MCF 10A (cell line): Measurements from ENCODE around the gene PEAK1. TPM values are rescaled to one million over a fixed set of nuclear protein-coding genes. Genes with fewer than 3 reads are reported as not detected.

Experiments
- BruUV-seq: library from RNA; stranded (reverse); fragments of 400-500 nt; replicated peaks from 2 replicates; lab custom pipeline; 2021; lab: Mats Ljungman, UMichigan
- CTCF ChIA-PET: fragments of 300-600 bp; sonication (Branson Sonifier 250); formaldehyde crosslinking; extraction: SDS; loops from one replicate; lab custom pipeline; 2021; ENCODE audit warnings: antibody characterized with exemption, inconsistent platforms; lab: Yijun Ruan, JAX
- POLR2A ChIA-PET: fragments of 300-600, 350-650 bp; sonication (Branson Sonifier 250); formaldehyde crosslinking; extraction: SDS; loops from one replicate; lab custom pipeline; 2020; ENCODE audit warnings: antibody characterized with exemption, inconsistent platforms; lab: Yijun Ruan, JAX
- DNase-seq: peaks from one replicate; pipeline ENCODE4 v3.0.0-alpha.2; 2018; ENCODE audit not compliant: unreplicated experiment
- H3K27ac Mint-ChIP-seq: one replicate; pipeline ENCODE4 v1.8.0; 2022; ENCODE audit warnings: mild to moderate bottlenecking, low read depth, mixed read lengths; ENCODE audit not compliant: unreplicated experiment
- H3K27me3 Mint-ChIP-seq: one replicate; pipeline ENCODE4 v1.8.0; 2022; ENCODE audit warnings: mixed read lengths; ENCODE audit not compliant: insufficient read depth, unreplicated experiment
- H3K36me3 Mint-ChIP-seq: one replicate; pipeline ENCODE4 v1.8.0; 2022; ENCODE audit warnings: mild to moderate bottlenecking, moderate library complexity, mixed read lengths; ENCODE audit not compliant: insufficient read depth, unreplicated experiment
- H3K4me1 Mint-ChIP-seq: one replicate; pipeline ENCODE4 v1.8.0; 2022; ENCODE audit warnings: mixed read lengths; ENCODE audit not compliant: insufficient read depth, unreplicated experiment
- H3K4me3 Mint-ChIP-seq: one replicate; pipeline ENCODE4 v1.8.0; 2022; ENCODE audit warnings: mild to moderate bottlenecking, moderate library complexity, mixed read lengths; ENCODE audit not compliant: unreplicated experiment
- H3K9me3 Mint-ChIP-seq: one replicate; pipeline ENCODE4 v1.8.0; 2022; ENCODE audit warnings: mixed read lengths; ENCODE audit not compliant: unreplicated experiment
- intact Hi-C: fragments of 100-400 bp; cut with micrococcal nuclease; formaldehyde crosslinking; loops from 2 replicates; pipeline ENCODE4 v1.14.1; 2022
- total RNA-seq: library from RNA; stranded (reverse); gene quantifications from 2 replicates; pipeline ENCODE4 v1.2.3, GENCODE V29; 2022
- TF ChIP-seq, protein P1 (sequence below): fragments of 200-600 bp; IDR thresholded peaks from one replicate; pipeline ENCODE4 v1.8.0; 2022; ENCODE audit warnings: antibody characterized with exemption, mild to moderate bottlenecking; ENCODE audit not compliant: unreplicated experiment

Gene PEAK1
- total RNA-seq, 1 experiment from 2014 or later = 20.0 TPM

DNA sequence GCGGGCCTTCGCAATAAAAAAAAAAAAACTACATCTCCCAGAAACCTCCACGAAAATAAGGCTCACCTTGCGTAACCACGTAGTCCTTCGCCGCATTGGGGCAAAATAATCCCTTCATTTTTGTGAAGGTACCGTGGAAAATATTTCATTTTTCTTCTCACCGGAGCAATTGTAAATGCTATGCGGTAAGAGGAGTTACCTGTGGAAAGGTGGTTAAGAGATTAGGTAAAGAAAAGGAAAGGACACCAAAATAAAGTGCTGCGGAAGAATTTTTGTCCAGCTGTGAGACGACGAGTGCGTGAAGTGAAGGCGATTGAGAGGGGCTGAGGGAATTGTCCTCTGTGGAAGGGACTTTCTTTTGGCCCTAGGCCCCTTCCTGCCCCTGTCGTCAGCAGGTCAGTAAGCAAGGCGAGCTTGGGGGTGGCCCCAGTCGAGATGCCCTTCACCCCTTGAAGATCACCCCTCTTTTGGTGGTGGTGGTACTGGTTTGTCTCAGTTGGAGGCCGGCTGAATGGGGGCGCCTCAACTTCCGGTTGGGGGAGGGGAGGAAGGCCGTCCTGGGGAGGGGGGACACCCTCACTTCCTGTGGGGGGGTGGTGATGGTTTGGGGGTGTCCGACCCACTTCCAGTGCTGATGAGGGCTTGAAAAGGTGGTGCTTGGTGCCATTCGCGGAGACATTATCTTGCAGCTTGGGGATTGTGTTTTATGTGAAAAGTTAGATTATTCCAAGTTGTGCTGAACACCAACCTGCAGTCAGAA is 886 bp upstream of the PEAK1 start, which contains the start of gene HMG20A:
Gene HMG20A (plus strand): TSS at position 279 of the 760 bp plus-strand sequence. CDS start 37,520 bp downstream, outside the sequence.
- intact Hi-C loops = loop anchor here (2.0 to 10.0 kb wide), 3 partner anchors 76 to 236 kb away; no protein-coding TSS in a partner anchor
- DNase-seq = peak; percentile 83
- POLR2A ChIA-PET = interaction anchor here (0.6 to 1.9 kb wide), 15 partner anchors 8 to 490 kb away, joined by 3 to 9 read pairs (median 3); partner anchors contain the start of gene RCN2
- CTCF ChIA-PET = interaction anchor here (1.1 to 1.6 kb wide), 3 partner anchors 77 to 301 kb away, joined by 3 to 5 read pairs (median 5); no protein-coding TSS in a partner anchor
- Mint-ChIP-seq H3K4me1 (peaks cover 45% of the 10 kb centered on the region), H3K27me3 (no peaks in the 10 kb centered on the region), H3K9me3 (no peaks in the 10 kb centered on the region), H3K36me3 (peaks cover 12% of the 10 kb centered on the region), H3K27ac (peak within 1 kb of the TSS; percentile 98), H3K4me3 (peak within 1 kb of the TSS; percentile 89)
- TF ChIP-seq, protein P1, sequence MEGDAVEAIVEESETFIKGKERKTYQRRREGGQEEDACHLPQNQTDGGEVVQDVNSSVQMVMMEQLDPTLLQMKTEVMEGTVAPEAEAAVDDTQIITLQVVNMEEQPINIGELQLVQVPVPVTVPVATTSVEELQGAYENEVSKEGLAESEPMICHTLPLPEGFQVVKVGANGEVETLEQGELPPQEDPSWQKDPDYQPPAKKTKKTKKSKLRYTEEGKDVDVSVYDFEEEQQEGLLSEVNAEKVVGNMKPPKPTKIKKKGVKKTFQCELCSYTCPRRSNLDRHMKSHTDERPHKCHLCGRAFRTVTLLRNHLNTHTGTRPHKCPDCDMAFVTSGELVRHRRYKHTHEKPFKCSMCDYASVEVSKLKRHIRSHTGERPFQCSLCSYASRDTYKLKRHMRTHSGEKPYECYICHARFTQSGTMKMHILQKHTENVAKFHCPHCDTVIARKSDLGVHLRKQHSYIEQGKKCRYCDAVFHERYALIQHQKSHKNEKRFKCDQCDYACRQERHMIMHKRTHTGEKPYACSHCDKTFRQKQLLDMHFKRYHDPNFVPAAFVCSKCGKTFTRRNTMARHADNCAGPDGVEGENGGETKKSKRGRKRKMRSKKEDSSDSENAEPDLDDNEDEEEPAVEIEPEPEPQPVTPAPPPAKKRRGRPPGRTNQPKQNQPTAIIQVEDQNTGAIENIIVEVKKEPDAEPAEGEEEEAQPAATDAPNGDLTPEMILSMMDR = no peak
- BruUV-seq = no TSS peak

DNA sequence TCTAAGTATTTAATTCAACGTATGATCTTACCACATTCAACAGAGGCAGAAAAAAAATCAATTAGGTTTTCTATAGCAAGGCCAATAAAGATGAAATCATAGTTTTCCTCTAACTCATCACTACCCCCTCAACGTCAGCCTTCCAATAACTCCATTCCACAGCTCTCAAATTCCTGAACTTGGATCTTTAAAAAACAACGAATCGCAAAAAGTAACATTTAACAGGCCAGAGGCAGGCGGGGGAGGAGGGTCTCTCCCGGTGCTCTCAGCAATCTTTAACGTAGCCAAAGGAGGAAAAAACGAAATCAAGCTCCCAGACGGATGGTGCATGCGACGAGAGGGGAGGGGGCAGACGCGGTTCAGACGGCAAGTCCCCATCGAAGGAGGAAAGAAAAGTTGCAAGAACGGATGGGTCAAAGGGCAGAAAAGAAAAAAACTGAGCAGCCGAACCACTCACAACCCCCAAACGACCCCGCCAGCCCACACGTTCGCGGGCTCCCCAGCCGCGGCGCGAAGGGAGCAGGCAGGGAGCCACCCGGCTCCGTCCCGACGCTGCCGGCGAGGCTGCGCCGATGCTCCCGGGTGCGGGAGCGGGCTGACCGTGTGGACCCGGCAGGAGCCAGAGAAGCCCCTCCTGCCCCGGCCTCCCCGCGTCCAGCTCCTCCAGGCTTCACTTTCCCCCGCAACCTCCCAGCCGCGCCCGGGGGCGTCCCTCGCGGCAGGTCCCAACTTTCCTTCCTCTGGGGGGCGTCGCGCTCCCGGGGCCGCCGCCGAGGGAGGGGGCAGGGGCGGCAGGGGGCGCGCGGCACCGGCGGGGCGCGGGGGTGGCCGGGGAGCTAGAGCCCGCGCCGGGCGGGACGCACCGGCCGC is 703 bp downstream of the PEAK1 start:
- Mint-ChIP-seq H3K27me3 (no peaks in the 10 kb centered on the region), H3K4me1 (peaks cover 34% of the 10 kb centered on the region), H3K27ac (peak overlapping the region; percentile 98), H3K36me3 (peaks cover 5% of the 10 kb centered on the region), H3K9me3 (no peaks in the 10 kb centered on the region), H3K4me3 (peak overlapping the region; percentile 89)
- POLR2A ChIA-PET = interaction anchor here (0.7 to 1.9 kb wide), 12 partner anchors 8 to 488 kb away, joined by 3 to 7 read pairs (median 4); no protein-coding TSS in a partner anchor
- BruUV-seq = no TSS peak
- TF ChIP-seq, protein P1 = no peak
- intact Hi-C loops = no loop called here
- CTCF ChIA-PET = interaction anchor here (0.6 to 1.2 kb wide), 3 partner anchors 19 to 448 kb away, joined by 3 to 6 read pairs (median 3); no protein-coding TSS in a partner anchor
- DNase-seq = peak; percentile 23

DNA sequence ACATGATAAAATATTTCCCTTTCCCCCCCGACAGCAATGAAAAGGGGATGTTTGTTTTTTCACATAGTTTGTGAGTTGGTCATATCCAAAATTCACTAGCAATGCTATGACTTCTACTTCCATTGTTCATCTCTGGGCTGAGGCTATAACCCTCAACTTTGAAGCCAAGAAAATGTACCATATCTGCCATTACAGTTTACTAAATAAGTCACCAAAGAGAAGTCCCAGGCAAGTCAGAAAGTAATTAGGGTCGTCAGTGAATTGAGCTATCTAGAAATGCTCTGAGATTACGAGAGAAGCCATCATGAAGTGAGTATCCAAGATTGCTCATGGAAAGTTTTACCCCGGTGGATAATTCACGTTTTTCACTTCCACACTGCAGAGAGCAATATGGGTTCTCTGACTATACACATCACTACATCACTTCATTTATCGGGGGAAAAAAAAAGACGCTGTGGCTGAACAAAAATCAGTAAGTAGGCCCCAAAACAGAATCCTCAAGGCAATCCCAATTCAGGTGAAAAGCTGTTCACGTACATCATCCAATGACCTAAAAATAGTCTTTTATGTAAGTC is 1.4 kb downstream of the PEAK1 start:
- peak; percentile 3 for DNase-seq
- TF ChIP-seq, protein P1 = no peak
- peaks cover 27% of the 10 kb centered on the region for H3K4me1 Mint-ChIP-seq
- H3K4me3 Mint-ChIP-seq = peak overlapping the region; percentile 89
- H3K9me3 Mint-ChIP-seq = no peaks in the 10 kb centered on the region
- CTCF ChIA-PET = interaction anchor here (0.7 to 1.2 kb wide), 2 partner anchors 78 to 400 kb away, joined by 3 to 6 read pairs; no protein-coding TSS in a partner anchor
- TSS peak; percentile 54 for BruUV-seq
- intact Hi-C loops = no loop called here
- peaks cover 5% of the 10 kb centered on the region for H3K36me3 Mint-ChIP-seq
- H3K27ac Mint-ChIP-seq = peak overlapping the region; percentile 98
- H3K27me3 Mint-ChIP-seq = no peaks in the 10 kb centered on the region
- POLR2A ChIA-PET = interaction anchor here (0.9 to 1.9 kb wide), 11 partner anchors 8 to 488 kb away, joined by 3 to 7 read pairs (median 4); no protein-coding TSS in a partner anchor
